H9 (cell line): ENCODE measurements around the gene VDAC2. TPM values are rescaled to one million over a fixed set of nuclear protein-coding genes. Genes with fewer than 3 reads are reported as not detected.
A peak's percentile ranks its signal among the peaks of the same experiment; 100 is the strongest.

Source experiments
- DNase-seq: peaks from one replicate; pipeline ENCODE4 v3.0.0-alpha.2; 2017
- H2AFZ ChIP-seq: one replicate; pipeline ENCODE4 v1.6.1; 2013; ENCODE audit warnings: mild to moderate bottlenecking, low read length, control low read depth, moderate library complexity
- H2AK5ac ChIP-seq: 2 replicates; pipeline ENCODE4 v1.6.1; 2013; ENCODE audit warnings: low read length, control low read depth, mixed read lengths; ENCODE audit not compliant: insufficient read length
- H2BK120ac ChIP-seq: one replicate; pipeline ENCODE4 v1.6.1; 2013; ENCODE audit warnings: low read depth, mild to moderate bottlenecking, low read length, control low read depth, inconsistent platforms; ENCODE audit not compliant: poor library complexity, severe bottlenecking
- H2BK12ac ChIP-seq: 2 replicates; pipeline ENCODE4 v1.6.1; 2013; ENCODE audit warnings: low read length, control low read depth, mixed read lengths, low read depth; ENCODE audit not compliant: insufficient read length
- H2BK15ac ChIP-seq: 2 replicates; pipeline ENCODE4 v1.6.1; 2013; ENCODE audit warnings: low read depth, low read length, control low read depth
- H2BK20ac ChIP-seq: one replicate; pipeline ENCODE4 v1.6.1; 2013; ENCODE audit warnings: low read depth, mild to moderate bottlenecking, low read length, control low read depth, inconsistent platforms; ENCODE audit not compliant: poor library complexity, severe bottlenecking
- H2BK5ac ChIP-seq: 2 replicates; pipeline ENCODE4 v1.6.1; 2013; ENCODE audit warnings: low read length, control low read depth, mixed read lengths; ENCODE audit not compliant: insufficient read length
- H3K14ac ChIP-seq: 2 replicates; pipeline ENCODE4 v1.6.1; 2013; ENCODE audit warnings: low read length, control low read depth; ENCODE audit not compliant: insufficient read depth
- H3K18ac ChIP-seq: 2 replicates; pipeline ENCODE4 v1.6.1; 2013; ENCODE audit warnings: low read depth, mild to moderate bottlenecking, mixed read lengths, low read length, control low read depth; ENCODE audit not compliant: insufficient read length
- H3K23ac ChIP-seq: 2 replicates; pipeline ENCODE4 v1.6.1; 2013; ENCODE audit warnings: low read length, control low read depth, mixed read lengths, low read depth; ENCODE audit not compliant: insufficient read length
- H3K23me2 ChIP-seq: 2 replicates; pipeline ENCODE4 v1.6.1; 2013; ENCODE audit warnings: low read depth, mild to moderate bottlenecking, mixed read lengths, low read length, control low read depth; ENCODE audit not compliant: insufficient read length, poor library complexity, severe bottlenecking
- H3K27ac ChIP-seq: 2 replicates; pipeline ENCODE4 v1.5.1; 2013; ENCODE audit warnings: low read length, control low read depth, mixed read lengths, low read depth; ENCODE audit not compliant: insufficient read length
- H3K27me3 ChIP-seq: 2 replicates; pipeline ENCODE4 v1.6.1; 2013; ENCODE audit warnings: low read length, control low read depth, inconsistent platforms; ENCODE audit not compliant: insufficient read depth
- H3K4ac ChIP-seq: 2 replicates; pipeline ENCODE4 v1.6.1; 2013; ENCODE audit warnings: low read depth, mild to moderate bottlenecking, control low read depth, inconsistent platforms, low read length, moderate library complexity
- H3K4me1 ChIP-seq: 2 replicates; pipeline ENCODE4 v1.6.1; 2013; ENCODE audit warnings: low read length, control low read depth, inconsistent platforms; ENCODE audit not compliant: insufficient read depth
- H3K4me2 ChIP-seq: 2 replicates; pipeline ENCODE4 v1.6.1; 2013; ENCODE audit warnings: low read length, control low read depth, mixed read lengths; ENCODE audit not compliant: insufficient read length, insufficient read depth
- H3K56ac ChIP-seq: 2 replicates; pipeline ENCODE4 v1.6.1; 2013; ENCODE audit warnings: low read depth, mild to moderate bottlenecking, mixed read lengths, low read length, control low read depth; ENCODE audit not compliant: insufficient read length
- H3K79me1 ChIP-seq: 2 replicates; pipeline ENCODE4 v1.6.1; 2013; ENCODE audit warnings: low read depth, mild to moderate bottlenecking, moderate library complexity, low read length, control low read depth, inconsistent platforms; ENCODE audit not compliant: insufficient read depth, poor library complexity, severe bottlenecking
- H3K79me2 ChIP-seq: 2 replicates; pipeline ENCODE4 v1.6.1; 2013; ENCODE audit warnings: low read length, control low read depth, inconsistent platforms; ENCODE audit not compliant: insufficient read depth
- H3K9ac ChIP-seq: 2 replicates; pipeline ENCODE4 v1.6.1; 2013; ENCODE audit warnings: low read length, control low read depth, mixed read lengths; ENCODE audit not compliant: insufficient read length; ENCODE audit errors: extremely low read depth
- H3K9me3 ChIP-seq: one replicate; pipeline ENCODE4 v1.6.1; 2013; ENCODE audit warnings: low read depth, low read length, inconsistent platforms; ENCODE audit not compliant: control insufficient read depth
- H3T11ph ChIP-seq: one replicate; pipeline ENCODE4 v1.6.1; 2013; ENCODE audit warnings: mild to moderate bottlenecking, low read length, control low read depth, inconsistent platforms
- H4K20me1 ChIP-seq: one replicate; pipeline ENCODE4 v1.6.1; 2013; ENCODE audit not compliant: control insufficient read depth, insufficient read length, insufficient read depth
- H4K5ac ChIP-seq: 2 replicates; pipeline ENCODE4 v1.6.1; 2013; ENCODE audit warnings: low read depth, mild to moderate bottlenecking, mixed read lengths, low read length, control low read depth; ENCODE audit not compliant: insufficient read length
- H4K8ac ChIP-seq: replicated peaks from 2 replicates; pipeline ENCODE4 v1.6.1; 2013; ENCODE audit warnings: low read length, control low read depth, mixed read lengths, low read depth; ENCODE audit not compliant: insufficient read length
- H4K91ac ChIP-seq: 2 replicates; pipeline ENCODE4 v1.6.1; 2013; ENCODE audit warnings: low read depth, mild to moderate bottlenecking, moderate library complexity, mixed read lengths, low read length, control low read depth; ENCODE audit not compliant: insufficient read length
- H3K27ac Mint-ChIP-seq, 3 experiments: 2 replicates in 2 of 3; 3 replicates in 1 of 3; pipeline ENCODE4 v1.8.0; 2020 to 2021; ENCODE audit warnings: mixed read lengths in 3 of 3, mild to moderate bottlenecking in 1 of 3, moderate library complexity in 1 of 3
- H3K27me3 Mint-ChIP-seq: 2 replicates; pipeline ENCODE4 v1.8.0; 2021; ENCODE audit warnings: low read depth, mild to moderate bottlenecking, moderate library complexity, mixed read lengths
- H3K36me3 Mint-ChIP-seq, 3 experiments: 2 replicates in 2 of 3; 3 replicates in 1 of 3; pipeline ENCODE4 v1.8.0; 2020 to 2021; ENCODE audit warnings: low read depth in 3 of 3, mixed read lengths in 3 of 3; ENCODE audit not compliant: insufficient read depth in 1 of 3
- H3K4me1 Mint-ChIP-seq, 2 experiments: 2 replicates each; pipeline ENCODE4 v1.8.0; 2020; ENCODE audit warnings: mixed read lengths in 2 of 2
- H3K4me3 Mint-ChIP-seq, 2 experiments: 2 replicates in 1 of 2; 3 replicates in 1 of 2; pipeline ENCODE4 v1.8.0; 2020 to 2021; ENCODE audit warnings: mild to moderate bottlenecking in 2 of 2, mixed read lengths in 2 of 2, moderate library complexity in 1 of 2
- H3K9me3 Mint-ChIP-seq, 2 experiments: 2 replicates in 1 of 2; 3 replicates in 1 of 2; pipeline ENCODE4 v1.8.0; 2020; ENCODE audit warnings: mild to moderate bottlenecking in 2 of 2, mixed read lengths in 2 of 2, moderate library complexity in 1 of 2
- CTCF ChIP-seq: fragments of 200-600 bp; sonication (generic); conservative IDR thresholded peaks from 3 replicates; pipeline ENCODE4 v1.8.0; 2021; ENCODE audit warnings: antibody characterized with exemption, mild to moderate bottlenecking
- WGBS: extraction: QIAGEN DNeasy Blood & Tissue Kit; methylation state at CpG from one replicate; pipeline ENCODE4 v1.1.7; 2013; ENCODE audit warnings: missing lambda C conversion rate, low lambda C conversion rate, mixed read lengths; ENCODE audit not compliant: insufficient read length; ENCODE audit errors: extremely low coverage; 5-methylcytosine and 5-hydroxymethylcytosine counted together
- total RNA-seq: library from RNA; stranded (reverse); gene quantifications from 2 replicates; pipeline ENCODE4 v1.2.1, GENCODE V29; 2021

Gene VDAC2
- total RNA-seq, 1 experiment from 2014 or later, result 271 TPM

- Histone ChIP-seq H2BK12ac (no peak overlapping the region), H3K4ac (no peak overlapping the region), H3K23ac (no peak overlapping the region), H3K4me1 (peaks cover 10% of the 10 kb centered on the region; the same call in 1 of the 2 replicates), H3K79me1 (no peaks in the 10 kb centered on the region), H3K79me2 (peaks cover 10% of the 10 kb centered on the region; the same call in 1 of the 2 replicates), H3K27me3 (no peaks in the 10 kb centered on the region), H2BK5ac (no peak overlapping the region), H3K27ac (peak overlapping the region; percentile 6), H4K5ac (no peak overlapping the region), H3K23me2 (no peaks in the 10 kb centered on the region), H4K8ac (no peak overlapping the region), H2BK120ac (no peak overlapping the region), H3K9ac (no peak overlapping the region), H3K56ac (no peak overlapping the region), H4K20me1 (no peaks in the 10 kb centered on the region), H3K9me3 (no peaks in the 10 kb centered on the region), H2BK15ac (no peak overlapping the region), H3K18ac (peak overlapping the region; percentile 44), H2AK5ac (no peak overlapping the region), H2AFZ (no peak overlapping the region), H3K4me2 (no peak overlapping the region), H3T11ph (no peak overlapping the region), H4K91ac (no peak overlapping the region), H2BK20ac (no peak overlapping the region), H3K14ac (no peak overlapping the region)
- H3K36me3 Mint-ChIP-seq, result peaks cover 49 to 88% (median 81%) of the 10 kb centered on the region in 3 experiments
- peaks cover 54 to 59% of the 10 kb centered on the region in 2 experiments for H3K4me1 Mint-ChIP-seq
- H3K27ac Mint-ChIP-seq, result peak overlapping the region; percentile 44 to 98 (median 78); a peak in 3 of 7 replicates
- WGBS, result no CpG with 5 or more reads among the region's 3 CpGs
- no peak overlapping the region for H3K4me3 Mint-ChIP-seq
- no peak for TF ChIP-seq CTCF
- H3K9me3 Mint-ChIP-seq, result no peaks in the 10 kb centered on the region
- DNase-seq, result no peak
- no peaks in the 10 kb centered on the region for H3K27me3 Mint-ChIP-seq
These were observed 17.7 kb downstream of the VDAC2 start for GRCh38 chr10:75228278-75228677.
